GM23248 (cell line): ENCODE measurements around the gene MYO15A.

Source experiments
- EZH2 ChIP-seq: fragments of 200-600 bp; sonication (generic); IDR thresholded peaks from 2 replicates; pipeline ENCODE4 v1.6.1; 2018; ENCODE audit warnings: antibody characterized with exemption, mild to moderate bottlenecking; ENCODE audit not compliant: insufficient read depth, poor library complexity, severe bottlenecking
- EZH2phosphoT487 ChIP-seq: fragments of 200-600 bp; sonication (generic); IDR thresholded peaks from 2 replicates; pipeline ENCODE4 v1.6.1; 2018; ENCODE audit warnings: antibody characterized with exemption, moderate library complexity, mild to moderate bottlenecking, low read depth; ENCODE audit not compliant: insufficient read depth

- TF ChIP-seq EZH2phosphoT487 (no peak), EZH2 (no peak)
Observed at GRCh38 chr17:18229254-18229653, 120.7 kb downstream of the MYO15A start.
